Right hindlimb (tissue), 1 donor: ENCODE results near the gene HNRNPA0.

ENCODE experiments used
- DNase-seq: peaks from one replicate; pipeline ENCODE4 v3.0.0-alpha.2; 2018

HNRNPA0 gene

GRCh38 chr5:137716337-137716736 lies 37.8 kb downstream of the HNRNPA0 start:
- no peak for DNase-seq

GRCh38 chr5:137715456-137715855 lies 38.7 kb downstream of the HNRNPA0 start:
- no peak for DNase-seq

- no peak for DNase-seq
Observed at GRCh38 chr5:137714946-137715345, 39.2 kb downstream of the HNRNPA0 start.

GRCh38 chr5:137714494-137714893 lies 39.7 kb downstream of the HNRNPA0 start:
- no peak for DNase-seq

GRCh38 chr5:137712139-137712667 lies 42.0 kb downstream of the HNRNPA0 start:
- no peak for DNase-seq

GRCh38 chr5:137710086-137710485 lies 44.1 kb downstream of the HNRNPA0 start:
- no peak for DNase-seq

- no peak for DNase-seq
Observed at GRCh38 chr5:137708796-137709559, 45.2 kb downstream of the HNRNPA0 start.

- no peak for DNase-seq
Observed at GRCh38 chr5:137708062-137708461, 46.1 kb downstream of the HNRNPA0 start.

GRCh38 chr5:137706841-137707240 lies 47.3 kb downstream of the HNRNPA0 start:
- DNase-seq = no peak

GRCh38 chr5:137705106-137705505 lies 49.1 kb downstream of the HNRNPA0 start:
- DNase-seq = no peak

- DNase-seq = no peak
Observed at GRCh38 chr5:137703565-137703964, 50.6 kb downstream of the HNRNPA0 start.

- no peak for DNase-seq
Observed at GRCh38 chr5:137700282-137700680, 53.9 kb downstream of the HNRNPA0 start.

GRCh38 chr5:137699336-137700281 lies 54.6 kb downstream of the HNRNPA0 start:
- peak; percentile 43 for DNase-seq

- no peak for DNase-seq
Observed at GRCh38 chr5:137696481-137696880, 57.7 kb downstream of the HNRNPA0 start.

GRCh38 chr5:137695651-137696428 lies 58.3 kb downstream of the HNRNPA0 start:
- no peak for DNase-seq
